ENCODE measurements around the gene SLC5A12.

SLC5A12 gene, protein sequence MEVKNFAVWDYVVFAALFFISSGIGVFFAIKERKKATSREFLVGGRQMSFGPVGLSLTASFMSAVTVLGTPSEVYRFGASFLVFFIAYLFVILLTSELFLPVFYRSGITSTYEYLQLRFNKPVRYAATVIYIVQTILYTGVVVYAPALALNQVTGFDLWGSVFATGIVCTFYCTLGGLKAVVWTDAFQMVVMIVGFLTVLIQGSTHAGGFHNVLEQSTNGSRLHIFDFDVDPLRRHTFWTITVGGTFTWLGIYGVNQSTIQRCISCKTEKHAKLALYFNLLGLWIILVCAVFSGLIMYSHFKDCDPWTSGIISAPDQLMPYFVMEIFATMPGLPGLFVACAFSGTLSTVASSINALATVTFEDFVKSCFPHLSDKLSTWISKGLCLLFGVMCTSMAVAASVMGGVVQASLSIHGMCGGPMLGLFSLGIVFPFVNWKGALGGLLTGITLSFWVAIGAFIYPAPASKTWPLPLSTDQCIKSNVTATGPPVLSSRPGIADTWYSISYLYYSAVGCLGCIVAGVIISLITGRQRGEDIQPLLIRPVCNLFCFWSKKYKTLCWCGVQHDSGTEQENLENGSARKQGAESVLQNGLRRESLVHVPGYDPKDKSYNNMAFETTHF

DNA sequence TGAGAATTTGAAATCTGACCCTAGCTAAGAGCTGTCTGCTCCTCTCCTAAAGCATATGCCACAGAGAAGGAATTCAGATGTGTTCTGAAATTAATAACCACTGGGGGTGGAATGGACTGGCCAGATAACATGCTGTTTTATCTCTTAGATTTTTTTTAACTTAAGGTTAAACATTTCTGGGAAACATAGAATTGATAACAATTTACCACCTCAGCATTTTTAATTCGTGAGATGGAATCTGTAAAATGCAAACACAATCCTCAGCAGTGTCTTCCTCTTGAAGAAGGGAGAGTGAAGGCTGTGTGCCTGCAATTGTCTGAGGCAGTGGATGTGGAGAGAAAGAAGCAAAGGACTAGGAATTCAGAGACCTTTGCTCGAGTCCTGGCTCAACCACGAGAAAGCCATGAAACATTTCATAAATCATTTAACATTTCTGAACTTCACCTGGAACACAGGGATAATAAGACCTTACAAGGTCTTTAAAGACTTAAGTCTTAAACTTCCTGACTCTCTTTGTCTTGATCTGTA lies at the start of gene SLC5A12:
TSS of gene SLC5A12 (minus strand) at position 113 of the 528 bp plus-strand sequence. CDS start 346 bp downstream, outside the sequence.
- no peak for DNase-seq (ENCODE audit: low read depth)

DNA sequence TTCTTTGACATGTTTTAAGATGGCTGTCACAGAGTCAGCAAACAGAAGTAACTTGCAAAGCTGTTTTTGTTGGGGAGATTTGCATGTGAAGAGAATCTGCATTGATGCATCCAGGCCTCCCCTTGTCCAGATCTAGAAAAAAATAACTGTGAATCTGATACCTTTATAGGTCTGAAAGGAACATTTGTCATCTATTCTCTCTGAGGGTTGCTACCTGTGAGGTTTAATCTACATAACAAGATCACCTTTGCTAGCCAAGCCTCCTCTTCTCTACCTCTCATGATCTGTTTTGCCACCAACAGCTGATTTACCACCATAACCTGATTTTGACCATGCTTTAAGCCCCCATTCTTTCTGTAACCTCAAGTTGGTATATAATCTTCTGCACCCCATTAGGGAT lies 47.2 kb upstream of the SLC5A12 start:
- DNase-seq (ENCODE audit: low read depth), result no peak

DNA sequence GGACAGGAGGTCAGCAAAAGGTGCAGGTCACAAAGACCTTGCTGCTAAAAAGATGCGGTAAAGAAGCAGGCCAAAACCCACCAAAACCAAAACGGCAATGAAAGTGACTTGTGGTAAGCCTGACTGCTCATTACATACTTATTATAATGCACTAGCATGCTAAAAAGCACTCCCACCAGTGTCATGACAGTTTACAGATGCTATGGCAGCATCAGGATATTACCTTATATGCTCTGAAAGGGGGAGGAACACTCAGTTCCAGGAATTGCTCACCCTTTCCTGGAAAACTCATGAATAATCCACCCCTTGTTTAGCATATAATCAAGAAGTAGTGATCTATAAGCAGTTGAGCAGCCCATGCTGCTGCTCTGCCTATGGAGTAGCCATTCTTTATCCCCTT lies 45.2 kb upstream of the SLC5A12 start:
- DNase-seq (ENCODE audit: low read depth), result no peak

DNA sequence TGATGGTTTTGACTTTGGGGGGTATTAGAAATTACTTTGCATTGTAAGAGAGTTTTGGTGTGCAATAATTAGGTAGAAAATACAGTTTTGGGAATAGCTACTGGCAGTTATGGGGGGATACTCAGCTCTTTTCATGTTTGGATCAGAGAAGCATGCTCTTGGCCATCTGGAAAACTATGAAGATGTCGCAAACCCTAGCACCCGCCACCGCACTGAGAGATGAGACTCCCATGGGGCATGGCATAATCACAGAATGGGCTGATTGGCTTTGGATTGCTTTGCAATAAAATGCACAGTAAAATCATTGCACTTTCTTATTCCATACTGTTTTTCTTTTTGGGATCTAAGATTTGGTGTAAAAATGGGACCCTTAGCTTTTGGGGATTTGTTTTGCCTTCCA lies 43.5 kb upstream of the SLC5A12 start:
- DNase-seq (ENCODE audit: low read depth), result no peak

DNA sequence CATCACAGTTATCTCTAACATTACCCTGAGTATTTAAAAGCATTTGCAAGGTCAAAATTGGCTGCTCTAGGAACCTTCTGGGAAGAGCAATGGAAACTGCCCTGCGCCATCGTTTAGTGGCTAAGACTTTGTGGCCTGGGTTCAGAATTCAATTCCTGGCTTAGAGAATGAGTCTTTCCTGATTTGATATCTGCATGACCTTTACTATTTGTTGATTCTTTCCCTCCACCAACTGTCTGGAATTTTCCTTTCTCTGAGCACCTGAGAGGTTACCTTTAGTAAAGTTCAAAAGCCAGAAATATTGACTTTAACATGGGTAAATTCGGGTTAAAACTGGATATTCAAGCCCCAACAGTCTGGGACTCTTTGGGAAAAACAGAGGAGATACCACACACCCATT lies 43.0 kb upstream of the SLC5A12 start:
- DNase-seq (ENCODE audit: low read depth), result no peak

DNA sequence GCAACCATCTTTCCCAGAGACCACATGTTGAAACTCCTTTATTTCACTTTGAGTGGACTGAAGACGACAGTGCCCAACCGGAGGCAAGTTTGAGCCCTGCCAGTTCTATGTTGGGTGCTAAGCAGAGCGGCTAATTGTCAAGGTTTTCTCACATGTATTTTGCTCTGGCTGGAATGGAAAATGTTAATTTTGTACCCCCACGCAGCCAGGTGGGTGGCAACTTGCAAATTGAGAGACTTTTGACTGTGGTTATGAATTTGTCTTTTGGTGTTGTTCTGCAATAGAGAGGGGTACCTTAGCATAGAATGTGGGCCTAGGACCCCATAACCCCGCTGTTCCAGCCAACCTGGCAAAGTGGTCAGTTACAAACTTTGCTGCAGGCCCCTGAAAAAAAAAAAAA lies 42.5 kb upstream of the SLC5A12 start:
- DNase-seq (ENCODE audit: low read depth), result no peak

DNA sequence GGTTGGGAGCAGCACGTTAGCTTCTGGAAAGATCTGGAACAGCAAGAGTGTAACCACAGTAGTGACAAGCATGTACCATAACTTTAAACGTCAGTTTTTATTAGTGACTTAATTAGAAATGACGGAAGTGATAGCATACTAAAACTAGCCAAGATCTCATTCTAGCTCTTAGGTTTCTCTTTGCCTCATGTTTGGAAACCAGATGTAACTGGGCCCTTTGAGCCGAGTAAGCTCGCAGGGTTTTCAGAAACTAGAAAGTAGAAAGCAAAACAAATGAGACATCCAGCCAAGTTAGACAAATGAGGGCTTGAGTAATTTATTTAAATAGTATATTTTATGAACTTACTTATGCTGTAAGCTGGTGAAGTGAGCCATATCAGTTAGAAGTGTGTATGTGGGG lies 40.2 kb upstream of the SLC5A12 start:
- no peak for DNase-seq (ENCODE audit: low read depth)

DNA sequence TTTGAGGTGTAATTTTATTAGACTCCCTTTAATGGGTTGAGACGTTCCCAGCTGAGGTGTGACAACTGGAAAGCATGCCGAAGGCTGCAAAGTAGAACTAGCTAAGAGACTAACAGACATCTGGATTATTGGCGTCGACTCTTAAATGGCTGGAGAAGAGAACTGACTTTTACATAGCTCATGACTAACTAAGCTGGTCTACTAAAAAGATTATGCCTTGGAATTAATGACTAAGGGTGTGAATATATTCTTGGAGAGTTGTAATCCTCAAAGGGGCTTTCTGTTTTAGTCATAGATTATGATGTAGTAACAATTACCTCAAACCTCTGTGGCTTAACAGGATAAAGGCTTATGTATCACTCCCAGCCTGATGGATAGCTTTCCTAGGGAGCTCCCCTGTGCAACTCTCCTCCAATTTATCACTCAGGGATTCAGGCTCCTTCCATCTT lies 39.5 kb upstream of the SLC5A12 start:
- DNase-seq (ENCODE audit: low read depth), result no peak

DNA sequence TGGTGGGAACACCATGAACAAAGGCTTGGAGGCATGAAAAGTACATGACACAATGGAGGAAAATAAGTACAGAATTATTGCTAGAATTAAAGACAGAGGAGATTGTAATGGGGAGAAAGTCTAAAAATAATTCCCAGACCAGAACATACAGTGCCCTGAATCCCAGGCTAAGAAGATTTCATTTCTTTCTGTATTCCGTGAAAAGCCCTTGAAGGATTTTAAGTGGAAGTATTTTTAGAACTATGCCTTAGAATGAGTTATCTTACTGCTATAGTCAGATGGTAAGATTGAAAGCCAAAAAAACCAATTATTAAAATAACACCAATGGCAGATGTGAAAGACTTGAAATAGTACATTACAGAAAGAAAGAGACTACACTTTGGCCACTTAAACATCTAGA lies 36.1 kb upstream of the SLC5A12 start:
- no peak for DNase-seq (ENCODE audit: low read depth)

DNA sequence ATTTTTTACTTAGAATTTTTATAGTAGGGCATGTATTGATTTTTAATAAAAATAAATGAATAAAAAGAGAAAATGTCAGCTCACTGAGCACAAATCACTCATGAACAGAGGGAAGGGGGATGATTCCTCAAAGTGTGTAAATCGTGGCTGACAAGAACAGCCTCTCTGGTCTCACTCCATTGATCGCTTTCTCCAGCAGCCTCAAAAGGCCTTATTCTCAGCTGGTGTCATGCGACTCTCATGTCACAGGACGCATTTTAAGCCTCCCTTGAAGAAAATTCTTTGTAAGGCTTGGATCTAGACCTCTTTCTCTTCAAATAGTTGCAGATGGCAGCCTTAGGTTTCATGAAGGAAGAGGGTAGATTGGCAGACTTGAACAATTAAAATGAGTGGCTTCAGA lies 33.9 kb upstream of the SLC5A12 start:
- no peak for DNase-seq (ENCODE audit: low read depth)

DNA sequence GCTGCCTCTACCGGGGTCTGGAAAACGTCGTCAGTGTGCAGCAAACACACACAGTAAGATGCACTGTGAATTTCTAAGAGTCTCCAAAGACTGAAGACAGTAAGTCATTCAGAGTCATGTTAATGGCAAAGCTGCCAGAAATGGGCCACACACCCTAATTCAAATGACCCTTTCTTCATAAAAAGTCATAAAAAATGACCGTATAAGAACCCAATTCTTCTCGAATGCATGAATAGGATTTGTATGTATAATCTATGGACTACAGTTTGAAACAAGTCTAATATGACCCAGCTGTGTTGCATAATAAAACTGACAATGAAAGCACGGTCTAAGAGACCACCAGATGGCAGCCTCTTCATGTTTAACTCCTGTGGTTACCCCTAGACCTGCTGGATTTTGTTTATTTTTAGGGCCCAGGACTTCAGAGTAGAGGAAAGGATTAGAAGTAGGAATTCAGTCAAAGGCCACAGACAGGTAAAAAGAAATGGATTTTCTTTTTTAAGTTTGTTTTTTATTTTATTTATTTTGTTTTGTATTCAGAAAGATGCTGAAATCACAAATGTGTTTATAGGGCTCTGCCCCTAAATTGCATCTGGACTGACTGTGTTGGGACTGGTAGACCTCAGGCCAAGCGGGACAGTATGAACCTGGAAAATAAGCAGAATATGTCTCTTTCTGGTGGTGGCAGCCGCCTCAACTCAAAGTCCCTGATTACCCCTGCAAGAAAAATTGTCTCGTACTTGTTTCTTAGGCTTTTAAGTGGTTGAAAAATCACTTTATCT lies 32.1 kb upstream of the SLC5A12 start:
- DNase-seq (ENCODE audit: low read depth), result no peak

DNA sequence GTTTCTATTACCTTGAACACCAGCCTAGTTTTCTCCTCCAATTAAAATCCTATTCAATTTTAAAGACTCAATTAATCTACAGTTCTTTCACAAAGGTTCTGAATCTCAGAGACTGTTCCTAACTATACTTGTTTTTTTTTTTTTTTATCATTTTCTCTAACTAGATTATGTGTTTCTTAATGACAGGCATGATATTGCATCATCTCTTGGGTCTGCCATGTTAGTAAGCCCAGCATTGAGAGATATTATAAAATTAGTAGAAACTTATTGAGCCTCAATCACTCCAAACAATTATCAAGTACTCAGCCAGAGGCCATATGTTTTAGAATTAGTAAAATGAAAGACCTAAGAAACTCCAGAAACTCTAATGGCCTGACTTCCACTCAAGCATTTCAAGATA lies 28.1 kb upstream of the SLC5A12 start:
- DNase-seq (ENCODE audit: low read depth), result no peak

DNA sequence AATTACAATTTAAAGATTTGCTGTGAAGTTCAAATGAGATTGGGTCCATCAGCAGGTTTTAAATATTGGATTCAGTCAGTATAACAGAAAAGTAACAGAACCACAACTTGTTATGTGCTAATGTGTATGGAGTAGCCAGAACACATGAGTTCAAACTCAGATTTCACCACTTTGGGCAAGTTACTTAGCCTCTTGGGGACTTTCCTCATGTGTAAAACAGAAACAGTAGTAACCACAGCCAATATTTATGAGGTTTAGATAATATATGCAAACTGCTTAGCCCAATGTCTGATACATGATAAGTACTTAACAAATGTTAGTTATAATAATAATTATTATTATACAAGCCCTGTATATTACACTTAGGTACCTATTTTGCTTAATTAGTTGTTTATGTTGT lies 21.8 kb upstream of the SLC5A12 start:
- no peak for DNase-seq (ENCODE audit: low read depth)

DNA sequence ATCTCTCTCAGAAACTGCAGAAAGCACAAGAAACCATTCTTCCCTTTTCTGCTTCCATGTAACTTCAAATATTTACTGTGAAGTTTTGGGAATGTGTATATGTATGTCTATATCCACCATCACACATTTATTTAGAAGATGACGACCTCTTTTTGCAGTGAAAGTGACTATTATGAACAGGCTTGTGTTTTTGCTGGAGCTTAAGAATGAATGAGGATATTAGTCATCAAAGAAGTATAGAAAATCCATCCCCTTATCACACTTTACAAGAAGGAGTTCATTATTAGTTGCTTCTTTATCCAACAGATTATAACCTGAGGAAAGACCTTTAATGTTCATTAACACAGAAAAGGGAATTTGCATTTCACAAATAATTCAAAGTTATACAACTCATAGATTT lies 21.1 kb upstream of the SLC5A12 start:
- DNase-seq (ENCODE audit: low read depth), result no peak

DNA sequence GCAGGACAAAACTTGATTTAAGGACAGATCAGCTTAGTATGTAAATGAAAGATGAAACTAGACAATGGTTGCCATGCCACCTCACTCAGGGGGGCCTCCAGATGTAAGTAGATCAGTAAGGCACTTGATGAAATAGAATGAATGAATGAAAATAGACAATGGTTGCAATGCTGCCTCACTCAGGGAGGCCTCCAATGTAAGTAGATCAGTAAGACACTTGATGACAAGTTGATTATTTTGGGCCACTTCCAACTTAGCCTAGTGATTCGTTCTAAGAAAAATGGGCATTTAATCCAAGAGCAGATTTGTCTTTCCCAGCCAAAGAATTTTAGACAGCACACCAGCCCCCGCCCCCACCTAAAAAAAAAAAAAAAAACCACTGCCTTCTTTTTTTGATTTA lies 19.2 kb upstream of the SLC5A12 start:
- no peak for DNase-seq (ENCODE audit: low read depth)

DNA sequence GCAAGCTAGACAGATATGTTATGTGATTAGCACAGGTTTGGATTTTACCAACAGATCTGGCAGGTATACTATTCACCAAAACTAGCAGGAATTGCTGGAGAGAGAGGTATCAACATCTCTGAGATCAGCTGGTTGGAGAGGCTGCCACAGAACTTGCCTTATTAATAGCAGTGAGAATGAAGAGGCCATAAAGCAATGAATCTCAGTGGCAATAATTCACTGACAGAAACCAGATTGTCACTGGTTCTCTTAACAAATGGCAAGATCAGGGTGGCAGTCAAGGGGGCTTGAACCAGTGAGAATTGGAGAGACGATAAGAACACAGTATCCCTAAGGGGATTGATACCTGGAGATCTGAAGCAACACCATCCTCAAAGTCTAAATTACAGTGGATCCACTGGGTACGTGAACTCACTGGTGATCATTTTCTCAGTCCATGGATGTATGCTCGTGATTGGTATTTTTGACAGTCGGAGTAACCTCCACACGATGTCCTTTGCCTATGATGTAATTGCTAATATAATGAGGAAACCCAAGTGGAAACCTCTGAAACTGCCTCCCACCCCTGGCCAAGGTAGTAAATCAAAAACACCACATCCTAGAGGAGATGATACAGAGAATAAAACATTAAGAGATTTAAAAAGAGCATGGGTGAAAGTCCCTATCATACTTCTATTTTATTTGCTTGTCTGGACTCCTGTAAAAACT lies 17.7 kb upstream of the SLC5A12 start:
- no peak for DNase-seq (ENCODE audit: low read depth)

DNA sequence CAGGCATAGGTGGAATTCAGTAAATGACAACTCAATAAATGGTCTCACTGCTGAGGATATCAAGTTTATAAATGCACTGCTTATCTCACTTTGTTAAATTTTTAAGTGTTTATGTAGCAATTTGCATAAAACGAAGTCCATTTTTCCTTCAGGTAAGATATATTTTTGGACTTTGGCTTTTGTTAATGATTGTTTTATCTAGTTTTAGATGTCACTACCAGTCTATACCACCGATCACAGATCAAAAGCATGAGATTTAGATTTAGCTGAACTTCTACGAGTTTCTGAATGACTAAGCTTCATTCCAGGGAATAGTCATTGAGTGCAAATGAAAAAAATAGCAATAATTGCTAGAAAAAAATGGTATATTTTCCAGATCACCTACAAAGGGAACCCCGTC lies 12.8 kb upstream of the SLC5A12 start:
- no peak for DNase-seq (ENCODE audit: low read depth)

DNA sequence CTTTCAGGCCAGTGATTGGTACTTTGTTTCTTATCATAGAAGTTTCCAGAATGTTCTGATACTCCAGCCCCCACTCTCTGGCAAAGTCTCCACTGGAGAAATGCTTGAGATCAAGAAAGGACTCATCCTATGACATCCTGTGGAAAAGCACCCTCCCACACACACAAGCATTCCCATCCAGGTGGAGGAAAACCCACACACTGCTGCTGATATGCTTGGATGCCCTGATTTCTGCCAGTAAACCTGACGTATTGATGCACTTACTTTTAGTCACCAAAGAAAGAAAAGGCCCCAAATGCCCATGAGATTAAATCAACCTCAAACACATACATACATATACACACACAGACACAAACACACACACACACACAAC lies 9.2 kb upstream of the SLC5A12 start:
- no peak for DNase-seq (ENCODE audit: low read depth)

DNA sequence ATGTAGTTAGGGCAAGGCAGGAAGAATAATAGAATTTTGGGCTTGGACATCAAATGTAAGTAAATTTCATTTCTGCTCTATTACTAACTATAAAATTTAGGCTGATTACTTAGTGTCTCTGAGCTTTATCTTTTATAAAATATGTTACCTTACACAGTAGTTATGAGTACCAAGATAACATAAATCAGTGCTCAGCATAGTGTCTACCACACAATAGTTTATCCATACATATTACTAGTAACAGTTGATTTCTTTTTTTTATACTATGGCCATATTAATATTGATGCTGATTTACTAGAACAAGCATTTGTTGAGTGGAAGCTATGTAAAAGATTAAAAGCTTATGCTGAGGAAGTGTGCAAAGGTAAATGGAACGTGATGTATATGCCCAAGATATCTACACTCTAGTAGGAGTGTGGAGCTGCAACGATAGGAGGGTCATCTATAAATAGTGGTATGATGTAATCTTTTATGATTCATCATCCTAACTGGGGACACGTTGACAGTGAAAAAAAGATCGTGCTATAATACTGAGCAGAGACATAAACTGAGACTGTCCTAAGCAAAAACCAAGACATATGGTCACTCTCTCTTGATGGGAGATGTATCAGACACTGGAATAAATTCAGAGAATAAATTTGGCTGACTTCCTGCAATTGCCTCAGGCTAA lies 8.7 kb upstream of the SLC5A12 start:
- no peak for DNase-seq (ENCODE audit: low read depth)

DNA sequence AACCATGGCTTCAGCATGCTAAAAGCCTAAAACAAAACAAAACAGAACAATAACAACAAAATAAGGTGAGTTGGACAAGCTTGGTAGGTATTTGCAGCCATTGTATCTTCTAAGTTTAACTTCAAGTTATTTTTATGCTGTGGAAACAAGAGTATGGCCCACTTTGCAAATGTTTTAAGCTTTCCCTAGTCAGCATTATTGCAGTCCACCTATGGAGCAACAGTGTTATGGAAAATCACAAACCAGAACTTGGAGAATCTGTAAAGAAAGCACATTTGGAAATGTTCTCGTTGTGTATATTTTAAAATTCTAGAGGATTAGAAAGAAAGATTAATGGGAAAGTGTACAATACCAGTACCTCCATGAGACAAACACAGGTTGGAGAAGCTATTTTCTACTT lies 7.4 kb upstream of the SLC5A12 start:
- no peak for DNase-seq (ENCODE audit: low read depth)

DNA sequence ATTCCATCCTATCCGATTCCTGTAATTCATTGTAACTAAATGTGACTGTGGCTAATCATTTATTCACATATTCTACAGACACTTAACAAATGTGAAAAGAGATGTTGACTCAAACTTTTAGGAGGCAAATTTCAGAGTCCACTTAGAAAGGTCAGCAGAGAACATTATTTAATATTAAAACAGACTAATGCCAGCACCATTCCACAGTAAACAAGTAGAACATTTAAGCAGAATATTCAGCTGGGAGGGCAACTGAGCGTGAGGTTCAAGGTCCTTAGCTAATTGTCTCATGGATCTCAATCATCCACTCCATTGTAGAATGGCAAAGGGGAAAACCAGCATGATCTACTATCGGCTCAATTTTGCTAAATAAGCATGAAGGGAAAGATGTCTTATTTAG lies 5.1 kb upstream of the SLC5A12 start:
- DNase-seq (ENCODE audit: low read depth), result no peak

DNA sequence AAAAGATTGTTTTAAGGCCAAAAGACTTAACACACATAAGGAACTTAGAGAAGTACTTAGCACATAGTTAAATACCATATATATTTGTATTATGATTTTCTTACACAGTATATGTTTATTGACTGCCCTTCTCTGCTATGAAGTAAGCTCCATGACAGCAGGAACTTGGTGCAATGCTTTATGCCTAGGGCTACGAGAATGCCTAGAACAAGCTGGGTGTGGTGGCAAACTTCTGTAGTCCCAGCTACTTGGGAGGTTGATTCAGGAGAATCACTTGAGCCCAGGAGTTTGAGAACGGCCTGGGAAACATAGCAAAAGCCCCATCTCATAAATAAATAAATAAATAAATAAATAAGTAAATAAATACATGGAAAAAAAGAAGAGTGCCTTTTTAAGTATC lies 1.9 kb downstream of the SLC5A12 start:
- no peak for DNase-seq (ENCODE audit: low read depth)

Measured in stimulated activated CD8-positive, alpha-beta memory T cell treated with anti-CD3 and anti-CD28 coated beads, Interleukin-12 subunit alpha, Interleukin-12 subunit beta, amount 100 ng/mL, for 1 hour (primary cell).